ENCODE measurements around the gene SLC10A3. TPM values are rescaled to one million over a fixed set of nuclear protein-coding genes. Genes with fewer than 3 reads are reported as not detected.

Gene SLC10A3
- total RNA-seq, 1 experiment from 2014 or later, result 54.9 TPM

DNA sequence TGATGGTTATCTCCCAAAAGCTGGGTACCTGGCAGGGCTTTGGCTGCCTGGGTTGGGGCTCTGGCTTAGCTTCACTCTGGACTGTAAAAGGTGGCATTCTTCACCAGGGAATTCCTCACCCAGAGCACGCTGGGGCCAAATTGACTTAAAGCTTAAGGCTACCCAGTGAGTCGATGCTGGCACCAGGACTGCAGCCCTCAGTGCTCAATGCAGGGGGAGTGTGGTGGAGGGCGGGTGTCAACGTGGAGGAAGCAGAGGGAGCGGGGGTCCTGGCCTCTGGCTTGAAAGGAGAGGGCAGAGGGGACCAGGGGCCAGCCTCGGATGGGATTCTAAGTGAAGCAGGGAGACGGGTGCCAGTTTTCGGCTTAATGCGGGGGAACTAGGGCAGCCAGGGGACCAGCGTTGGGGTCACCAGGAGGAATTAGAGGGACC, 46.9 kb downstream of the SLC10A3 start:
- no peak overlapping the region for H3K27ac ChIP-seq
- CTCF ChIA-PET, result no interaction called here
- peak overlapping the region; percentile 69 for H3K4me2 ChIP-seq

DNA sequence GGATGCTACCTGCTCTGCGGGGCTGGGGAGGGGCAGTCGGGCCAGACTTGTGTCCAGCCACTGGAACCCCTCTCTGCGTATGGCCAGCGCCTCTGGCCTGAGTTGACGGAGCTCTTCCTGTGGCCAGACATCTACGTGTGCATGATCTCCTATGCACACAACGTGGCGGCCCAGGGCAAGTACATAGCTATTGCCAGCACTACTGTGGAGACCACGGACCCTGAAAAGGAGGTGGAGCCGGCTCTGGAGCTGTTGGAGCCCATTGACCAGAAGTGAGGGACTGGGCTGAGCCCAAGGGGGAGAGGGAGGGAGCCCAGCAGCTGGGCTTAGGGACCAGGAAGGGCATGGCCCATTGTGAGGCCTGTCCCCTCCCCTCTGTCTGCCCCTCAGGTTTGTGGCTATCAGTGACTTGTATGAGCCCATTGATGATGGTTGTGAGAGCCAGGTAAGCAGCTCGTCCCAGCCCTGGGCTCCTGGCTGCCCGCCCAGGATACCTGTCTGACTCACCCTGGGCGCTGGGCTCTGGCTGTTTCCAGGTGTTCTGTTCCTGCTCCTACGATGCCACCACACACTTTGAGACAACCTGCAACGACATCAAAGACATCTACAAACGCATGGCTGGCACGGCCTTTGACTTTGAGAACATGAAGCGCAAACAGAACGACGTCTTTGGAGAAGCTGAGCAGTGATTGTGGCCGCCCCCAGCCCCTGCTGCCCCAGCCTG, 48.3 kb downstream of the SLC10A3 start:
- BruUV-seq (replicated peaks), result TSS peak; percentile 8

More for the DNA sequence above, 46.9 kb downstream of the SLC10A3 start:
- POLR2A ChIA-PET (ENCODE audit: unreplicated experiment), result no interaction called here
- Histone ChIP-seq H3K27me3 (ENCODE audit: insufficient read depth, low read depth) (no peaks in the 10 kb centered on the region), H3K79me2 (ENCODE audit: low read depth) (peaks cover 15% of the 10 kb centered on the region), H3K4me1 (replicated peaks; ENCODE audit: insufficient read depth) (no peaks in the 10 kb centered on the region), H3F3A (ENCODE audit: insufficient read depth, low read depth) (peaks cover 13% of the 10 kb centered on the region; the same call in 1 of the 2 replicates), H4K20me1 (ENCODE audit: insufficient read depth) (no peaks in the 10 kb centered on the region), H3K9me2 (ENCODE audit: insufficient read depth) (no peaks in the 10 kb centered on the region), H3K9me3 (ENCODE audit: insufficient read depth, low read depth) (no peaks in the 10 kb centered on the region), H3K4me3 (peak overlapping the region; percentile 43; the same call in 1 of the 2 replicates), H2AFZ (no peak overlapping the region), H3K36me3 (ENCODE audit: low read depth) (no peaks in the 10 kb centered on the region)
- intact Hi-C loops (cut with micrococcal nuclease; ENCODE audit: unreplicated experiment), result loop anchor here (5.0 kb wide), 1 partner anchor 46 kb away; the partner anchor contains the start of gene RPL10
- no TSS peak for BruUV-seq (replicated peaks)
- no peak for DNase-seq
- TF ChIP-seq, protein P1, sequence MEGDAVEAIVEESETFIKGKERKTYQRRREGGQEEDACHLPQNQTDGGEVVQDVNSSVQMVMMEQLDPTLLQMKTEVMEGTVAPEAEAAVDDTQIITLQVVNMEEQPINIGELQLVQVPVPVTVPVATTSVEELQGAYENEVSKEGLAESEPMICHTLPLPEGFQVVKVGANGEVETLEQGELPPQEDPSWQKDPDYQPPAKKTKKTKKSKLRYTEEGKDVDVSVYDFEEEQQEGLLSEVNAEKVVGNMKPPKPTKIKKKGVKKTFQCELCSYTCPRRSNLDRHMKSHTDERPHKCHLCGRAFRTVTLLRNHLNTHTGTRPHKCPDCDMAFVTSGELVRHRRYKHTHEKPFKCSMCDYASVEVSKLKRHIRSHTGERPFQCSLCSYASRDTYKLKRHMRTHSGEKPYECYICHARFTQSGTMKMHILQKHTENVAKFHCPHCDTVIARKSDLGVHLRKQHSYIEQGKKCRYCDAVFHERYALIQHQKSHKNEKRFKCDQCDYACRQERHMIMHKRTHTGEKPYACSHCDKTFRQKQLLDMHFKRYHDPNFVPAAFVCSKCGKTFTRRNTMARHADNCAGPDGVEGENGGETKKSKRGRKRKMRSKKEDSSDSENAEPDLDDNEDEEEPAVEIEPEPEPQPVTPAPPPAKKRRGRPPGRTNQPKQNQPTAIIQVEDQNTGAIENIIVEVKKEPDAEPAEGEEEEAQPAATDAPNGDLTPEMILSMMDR (conservative IDR thresholded peaks at IDR 0.05), result no peak
- TF ChIP-seq EZH2 (IDR thresholded peaks at IDR 0.05; ENCODE audit: low read depth), result no peak

DNA sequence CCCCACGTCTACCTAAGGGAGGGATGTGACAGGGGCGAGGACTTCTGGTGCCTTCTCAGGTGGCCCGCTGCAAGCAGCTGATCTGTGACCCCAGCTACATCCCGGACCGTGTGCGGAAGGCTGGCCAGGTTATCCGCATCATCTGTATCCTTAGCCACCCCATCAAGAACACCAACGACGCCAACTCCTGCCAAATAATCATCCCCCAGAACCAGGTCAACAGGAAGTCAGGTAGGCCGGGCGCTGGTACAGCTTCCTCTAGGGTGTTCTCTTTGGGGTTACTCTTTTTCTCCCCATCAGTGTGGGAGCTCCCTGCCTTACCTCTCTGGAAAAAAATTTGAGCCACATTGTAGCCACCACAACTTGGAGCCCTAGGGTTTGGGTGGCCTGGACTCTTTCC, 48.9 kb downstream of the SLC10A3 start:
- Histone ChIP-seq H3K79me2 (ENCODE audit: low read depth) (peaks cover 25% of the 10 kb centered on the region), H3K9me3 (ENCODE audit: insufficient read depth, low read depth) (no peaks in the 10 kb centered on the region), H3K9me2 (ENCODE audit: insufficient read depth) (no peaks in the 10 kb centered on the region), H3K4me1 (replicated peaks; ENCODE audit: insufficient read depth) (peaks cover 7% of the 10 kb centered on the region; the same call in 1 of the 2 replicates), H3K27ac (no peak overlapping the region), H4K20me1 (ENCODE audit: insufficient read depth) (no peaks in the 10 kb centered on the region), H3K27me3 (ENCODE audit: insufficient read depth, low read depth) (no peaks in the 10 kb centered on the region), H2AFZ (no peak overlapping the region), H3K4me2 (no peak overlapping the region), H3K4me3 (no peak overlapping the region), H3K36me3 (ENCODE audit: low read depth) (no peaks in the 10 kb centered on the region), H3F3A (ENCODE audit: insufficient read depth, low read depth) (peaks cover 13% of the 10 kb centered on the region; the same call in 1 of the 2 replicates)
- BruUV-seq (replicated peaks), result no TSS peak
- CTCF ChIA-PET, result interaction anchor here (1.0 kb wide), 1 partner anchor 69 kb away, joined by 5 read pairs; no protein-coding TSS in a partner anchor
- no peak for DNase-seq
- intact Hi-C loops (cut with micrococcal nuclease; ENCODE audit: unreplicated experiment), result loop anchor here (5.0 kb wide), 1 partner anchor 44 kb away; the partner anchor contains the start of gene RPL10
- POLR2A ChIA-PET (ENCODE audit: unreplicated experiment), result interaction anchor here (0.6 kb wide), 1 partner anchor 11 kb away, joined by 8 read pairs; no protein-coding TSS in a partner anchor
- TF ChIP-seq, protein P1 (conservative IDR thresholded peaks at IDR 0.05), result no peak
- TF ChIP-seq EZH2 (IDR thresholded peaks at IDR 0.05; ENCODE audit: low read depth), result no peak

More for the DNA sequence above, 48.3 kb downstream of the SLC10A3 start:
- no peak overlapping the region for H2AFZ ChIP-seq
- H3K4me1 ChIP-seq (replicated peaks; ENCODE audit: insufficient read depth), result peaks cover 7% of the 10 kb centered on the region; the same call in 1 of the 2 replicates
- peaks cover 25% of the 10 kb centered on the region for H3K79me2 ChIP-seq (ENCODE audit: low read depth)
- H3K27me3 ChIP-seq (ENCODE audit: insufficient read depth, low read depth), result no peaks in the 10 kb centered on the region
- no peaks in the 10 kb centered on the region for H3K36me3 ChIP-seq (ENCODE audit: low read depth)
- POLR2A ChIA-PET (ENCODE audit: unreplicated experiment), result interaction anchor here (0.6 to 0.7 kb wide), 4 partner anchors 10 to 310 kb away, joined by 3 to 8 read pairs (median 4); partner anchors contain the start of gene PLXNA3
- TF ChIP-seq EZH2 (IDR thresholded peaks at IDR 0.05; ENCODE audit: low read depth), result no peak
- TF ChIP-seq, protein P1 (conservative IDR thresholded peaks at IDR 0.05), result no peak
- no peak overlapping the region for H3K27ac ChIP-seq
- H3K4me3 ChIP-seq, result no peak overlapping the region
- CTCF ChIA-PET, result interaction anchor here (1.0 kb wide), 1 partner anchor 69 kb away, joined by 5 read pairs; no protein-coding TSS in a partner anchor
- no peaks in the 10 kb centered on the region for H3K9me3 ChIP-seq (ENCODE audit: insufficient read depth, low read depth)
- no peak overlapping the region for H3K4me2 ChIP-seq
- peaks cover 13% of the 10 kb centered on the region; the same call in 1 of the 2 replicates for H3F3A ChIP-seq (ENCODE audit: insufficient read depth, low read depth)
- intact Hi-C loops (cut with micrococcal nuclease; ENCODE audit: unreplicated experiment), result loop anchor here (5.0 kb wide), 1 partner anchor 45 kb away; the partner anchor contains the start of gene RPL10
- H3K9me2 ChIP-seq (ENCODE audit: insufficient read depth), result no peaks in the 10 kb centered on the region
- no peaks in the 10 kb centered on the region for H4K20me1 ChIP-seq (ENCODE audit: insufficient read depth)
- DNase-seq, result peak; percentile 62 to 74
